HG03354 (cell line): ENCODE results near the gene FHL1.

ENCODE experiments used
- ATAC-seq: cut with Tn5 transposase; IDR thresholded peaks from one replicate; pipeline ENCODE4 v1.9.1; 2021; ENCODE audit warnings: mild to moderate bottlenecking; ENCODE audit not compliant: unreplicated experiment, poor library complexity, severe bottlenecking

The FHL1 gene

GRCh38 chrX:136204571-136204970, 57.2 kb downstream of the FHL1 start:
- ATAC-seq = no peak

GRCh38 chrX:136205882-136206380, 58.6 kb downstream of the FHL1 start:
- no peak for ATAC-seq

- ATAC-seq = no peak
Observed at GRCh38 chrX:136206916-136207315, 59.6 kb downstream of the FHL1 start.

GRCh38 chrX:136207546-136207945, 60.2 kb downstream of the FHL1 start:
- no peak for ATAC-seq

- ATAC-seq = no peak
Observed at GRCh38 chrX:136209016-136209738, 61.8 kb downstream of the FHL1 start.

- no peak for ATAC-seq
Observed at GRCh38 chrX:136209751-136210150, 62.4 kb downstream of the FHL1 start.

- ATAC-seq = peak; percentile 52
Observed at GRCh38 chrX:136210243-136210642, 62.9 kb downstream of the FHL1 start.

GRCh38 chrX:136210806-136211205, 63.5 kb downstream of the FHL1 start:
- ATAC-seq = no peak

- ATAC-seq = no peak
Observed at GRCh38 chrX:136211766-136212556, 64.6 kb downstream of the FHL1 start.

GRCh38 chrX:136212557-136213111, 65.3 kb downstream of the FHL1 start:
- no peak for ATAC-seq

GRCh38 chrX:136214551-136214950, 67.2 kb downstream of the FHL1 start:
- ATAC-seq = no peak

- no peak for ATAC-seq
Observed at GRCh38 chrX:136215559-136215958, 68.2 kb downstream of the FHL1 start.

GRCh38 chrX:136219893-136220292, 72.6 kb downstream of the FHL1 start:
- no peak for ATAC-seq

- no peak for ATAC-seq
Observed at GRCh38 chrX:136220540-136220939, 73.2 kb downstream of the FHL1 start.

GRCh38 chrX:136220951-136221350, 73.6 kb downstream of the FHL1 start:
- ATAC-seq = no peak

- ATAC-seq = no peak
Observed at GRCh38 chrX:136221851-136222513, 74.6 kb downstream of the FHL1 start.

- no peak for ATAC-seq
Observed at GRCh38 chrX:136227074-136227473, 79.7 kb downstream of the FHL1 start.

GRCh38 chrX:136227948-136228838, 80.9 kb downstream of the FHL1 start:
- ATAC-seq = peak; percentile 71

- peak; percentile 67 for ATAC-seq
Observed at GRCh38 chrX:136228839-136229207, 81.5 kb downstream of the FHL1 start.
